H9 (cell line): ENCODE results near the gene OSBPL9. TPM values are rescaled to one million over a fixed set of nuclear protein-coding genes. Genes with fewer than 3 reads are reported as not detected.

ENCODE experiments used
- DNase-seq: peaks from one replicate; pipeline ENCODE4 v3.0.0-alpha.2; 2017
- H2AFZ ChIP-seq: one replicate; pipeline ENCODE4 v1.6.1; 2013; ENCODE audit warnings: mild to moderate bottlenecking, low read length, control low read depth, moderate library complexity
- H2AK5ac ChIP-seq: 2 replicates; pipeline ENCODE4 v1.6.1; 2013; ENCODE audit warnings: low read length, control low read depth, mixed read lengths; ENCODE audit not compliant: insufficient read length
- H2BK120ac ChIP-seq: one replicate; pipeline ENCODE4 v1.6.1; 2013; ENCODE audit warnings: low read depth, mild to moderate bottlenecking, low read length, control low read depth, inconsistent platforms; ENCODE audit not compliant: poor library complexity, severe bottlenecking
- H2BK12ac ChIP-seq: 2 replicates; pipeline ENCODE4 v1.6.1; 2013; ENCODE audit warnings: low read length, control low read depth, mixed read lengths, low read depth; ENCODE audit not compliant: insufficient read length
- H2BK15ac ChIP-seq: 2 replicates; pipeline ENCODE4 v1.6.1; 2013; ENCODE audit warnings: low read depth, low read length, control low read depth
- H2BK20ac ChIP-seq: one replicate; pipeline ENCODE4 v1.6.1; 2013; ENCODE audit warnings: low read depth, mild to moderate bottlenecking, low read length, control low read depth, inconsistent platforms; ENCODE audit not compliant: poor library complexity, severe bottlenecking
- H2BK5ac ChIP-seq: 2 replicates; pipeline ENCODE4 v1.6.1; 2013; ENCODE audit warnings: low read length, control low read depth, mixed read lengths; ENCODE audit not compliant: insufficient read length
- H3K14ac ChIP-seq: 2 replicates; pipeline ENCODE4 v1.6.1; 2013; ENCODE audit warnings: low read length, control low read depth; ENCODE audit not compliant: insufficient read depth
- H3K18ac ChIP-seq: 2 replicates; pipeline ENCODE4 v1.6.1; 2013; ENCODE audit warnings: low read depth, mild to moderate bottlenecking, mixed read lengths, low read length, control low read depth; ENCODE audit not compliant: insufficient read length
- H3K23ac ChIP-seq: 2 replicates; pipeline ENCODE4 v1.6.1; 2013; ENCODE audit warnings: low read length, control low read depth, mixed read lengths, low read depth; ENCODE audit not compliant: insufficient read length
- H3K23me2 ChIP-seq: 2 replicates; pipeline ENCODE4 v1.6.1; 2013; ENCODE audit warnings: low read depth, mild to moderate bottlenecking, mixed read lengths, low read length, control low read depth; ENCODE audit not compliant: insufficient read length, poor library complexity, severe bottlenecking
- H3K27ac ChIP-seq: 2 replicates; pipeline ENCODE4 v1.5.1; 2013; ENCODE audit warnings: low read length, control low read depth, mixed read lengths, low read depth; ENCODE audit not compliant: insufficient read length
- H3K27me3 ChIP-seq: 2 replicates; pipeline ENCODE4 v1.6.1; 2013; ENCODE audit warnings: low read length, control low read depth, inconsistent platforms; ENCODE audit not compliant: insufficient read depth
- H3K4ac ChIP-seq: 2 replicates; pipeline ENCODE4 v1.6.1; 2013; ENCODE audit warnings: low read depth, mild to moderate bottlenecking, control low read depth, inconsistent platforms, low read length, moderate library complexity
- H3K4me1 ChIP-seq: 2 replicates; pipeline ENCODE4 v1.6.1; 2013; ENCODE audit warnings: low read length, control low read depth, inconsistent platforms; ENCODE audit not compliant: insufficient read depth
- H3K4me2 ChIP-seq: 2 replicates; pipeline ENCODE4 v1.6.1; 2013; ENCODE audit warnings: low read length, control low read depth, mixed read lengths; ENCODE audit not compliant: insufficient read length, insufficient read depth
- H3K56ac ChIP-seq: 2 replicates; pipeline ENCODE4 v1.6.1; 2013; ENCODE audit warnings: low read depth, mild to moderate bottlenecking, mixed read lengths, low read length, control low read depth; ENCODE audit not compliant: insufficient read length
- H3K79me1 ChIP-seq: 2 replicates; pipeline ENCODE4 v1.6.1; 2013; ENCODE audit warnings: low read depth, mild to moderate bottlenecking, moderate library complexity, low read length, control low read depth, inconsistent platforms; ENCODE audit not compliant: insufficient read depth, poor library complexity, severe bottlenecking
- H3K79me2 ChIP-seq: 2 replicates; pipeline ENCODE4 v1.6.1; 2013; ENCODE audit warnings: low read length, control low read depth, inconsistent platforms; ENCODE audit not compliant: insufficient read depth
- H3K9ac ChIP-seq: 2 replicates; pipeline ENCODE4 v1.6.1; 2013; ENCODE audit warnings: low read length, control low read depth, mixed read lengths; ENCODE audit not compliant: insufficient read length; ENCODE audit errors: extremely low read depth
- H3K9me3 ChIP-seq: one replicate; pipeline ENCODE4 v1.6.1; 2013; ENCODE audit warnings: low read depth, low read length, inconsistent platforms; ENCODE audit not compliant: control insufficient read depth
- H3T11ph ChIP-seq: one replicate; pipeline ENCODE4 v1.6.1; 2013; ENCODE audit warnings: mild to moderate bottlenecking, low read length, control low read depth, inconsistent platforms
- H4K20me1 ChIP-seq: one replicate; pipeline ENCODE4 v1.6.1; 2013; ENCODE audit not compliant: control insufficient read depth, insufficient read length, insufficient read depth
- H4K5ac ChIP-seq: 2 replicates; pipeline ENCODE4 v1.6.1; 2013; ENCODE audit warnings: low read depth, mild to moderate bottlenecking, mixed read lengths, low read length, control low read depth; ENCODE audit not compliant: insufficient read length
- H4K8ac ChIP-seq: replicated peaks from 2 replicates; pipeline ENCODE4 v1.6.1; 2013; ENCODE audit warnings: low read length, control low read depth, mixed read lengths, low read depth; ENCODE audit not compliant: insufficient read length
- H4K91ac ChIP-seq: 2 replicates; pipeline ENCODE4 v1.6.1; 2013; ENCODE audit warnings: low read depth, mild to moderate bottlenecking, moderate library complexity, mixed read lengths, low read length, control low read depth; ENCODE audit not compliant: insufficient read length
- H3K27ac Mint-ChIP-seq, 3 experiments: 2 replicates in 2 of 3; 3 replicates in 1 of 3; pipeline ENCODE4 v1.8.0; 2020 to 2021; ENCODE audit warnings: mixed read lengths in 3 of 3, mild to moderate bottlenecking in 1 of 3, moderate library complexity in 1 of 3
- H3K27me3 Mint-ChIP-seq: 2 replicates; pipeline ENCODE4 v1.8.0; 2021; ENCODE audit warnings: low read depth, mild to moderate bottlenecking, moderate library complexity, mixed read lengths
- H3K36me3 Mint-ChIP-seq, 3 experiments: 2 replicates in 2 of 3; 3 replicates in 1 of 3; pipeline ENCODE4 v1.8.0; 2020 to 2021; ENCODE audit warnings: low read depth in 3 of 3, mixed read lengths in 3 of 3; ENCODE audit not compliant: insufficient read depth in 1 of 3
- H3K4me1 Mint-ChIP-seq, 2 experiments: 2 replicates each; pipeline ENCODE4 v1.8.0; 2020; ENCODE audit warnings: mixed read lengths in 2 of 2
- H3K4me3 Mint-ChIP-seq, 2 experiments: 2 replicates in 1 of 2; 3 replicates in 1 of 2; pipeline ENCODE4 v1.8.0; 2020 to 2021; ENCODE audit warnings: mild to moderate bottlenecking in 2 of 2, mixed read lengths in 2 of 2, moderate library complexity in 1 of 2
- H3K9me3 Mint-ChIP-seq, 2 experiments: 2 replicates in 1 of 2; 3 replicates in 1 of 2; pipeline ENCODE4 v1.8.0; 2020; ENCODE audit warnings: mild to moderate bottlenecking in 2 of 2, mixed read lengths in 2 of 2, moderate library complexity in 1 of 2
- WGBS: extraction: QIAGEN DNeasy Blood & Tissue Kit; methylation state at CpG from one replicate; pipeline ENCODE4 v1.1.7; 2013; ENCODE audit warnings: missing lambda C conversion rate, low lambda C conversion rate, mixed read lengths; ENCODE audit not compliant: insufficient read length; ENCODE audit errors: extremely low coverage; 5-methylcytosine and 5-hydroxymethylcytosine counted together
- total RNA-seq: library from RNA; stranded (reverse); gene quantifications from 2 replicates; pipeline ENCODE4 v1.2.1, GENCODE V29; 2021
- TF ChIP-seq, protein P1 (sequence below): fragments of 200-600 bp; sonication (generic); conservative IDR thresholded peaks from 3 replicates; pipeline ENCODE4 v1.8.0; 2021; ENCODE audit warnings: antibody characterized with exemption, mild to moderate bottlenecking

Gene OSBPL9
- total RNA-seq, 1 experiment from 2014 or later = 76.7 TPM

DNA sequence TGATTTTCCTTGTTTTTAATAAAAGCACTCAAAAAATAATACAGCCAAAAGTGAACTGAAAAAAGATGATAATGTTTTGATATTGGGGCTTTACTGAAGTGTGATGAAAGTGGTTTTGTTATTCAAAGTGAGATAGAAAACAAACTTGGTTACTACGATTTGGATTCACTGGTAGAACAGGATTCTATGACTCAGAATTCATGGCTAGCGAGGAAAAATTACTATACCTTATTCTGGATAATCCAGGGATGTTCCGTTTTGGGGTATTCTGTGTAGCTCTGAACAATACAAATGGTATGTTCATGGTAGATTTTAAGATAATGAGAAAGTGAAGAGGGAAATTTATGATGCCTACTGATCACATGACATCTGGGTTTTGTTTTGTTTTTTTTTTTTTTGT is 144.0 kb downstream of the OSBPL9 start:
- TF ChIP-seq, protein P1, sequence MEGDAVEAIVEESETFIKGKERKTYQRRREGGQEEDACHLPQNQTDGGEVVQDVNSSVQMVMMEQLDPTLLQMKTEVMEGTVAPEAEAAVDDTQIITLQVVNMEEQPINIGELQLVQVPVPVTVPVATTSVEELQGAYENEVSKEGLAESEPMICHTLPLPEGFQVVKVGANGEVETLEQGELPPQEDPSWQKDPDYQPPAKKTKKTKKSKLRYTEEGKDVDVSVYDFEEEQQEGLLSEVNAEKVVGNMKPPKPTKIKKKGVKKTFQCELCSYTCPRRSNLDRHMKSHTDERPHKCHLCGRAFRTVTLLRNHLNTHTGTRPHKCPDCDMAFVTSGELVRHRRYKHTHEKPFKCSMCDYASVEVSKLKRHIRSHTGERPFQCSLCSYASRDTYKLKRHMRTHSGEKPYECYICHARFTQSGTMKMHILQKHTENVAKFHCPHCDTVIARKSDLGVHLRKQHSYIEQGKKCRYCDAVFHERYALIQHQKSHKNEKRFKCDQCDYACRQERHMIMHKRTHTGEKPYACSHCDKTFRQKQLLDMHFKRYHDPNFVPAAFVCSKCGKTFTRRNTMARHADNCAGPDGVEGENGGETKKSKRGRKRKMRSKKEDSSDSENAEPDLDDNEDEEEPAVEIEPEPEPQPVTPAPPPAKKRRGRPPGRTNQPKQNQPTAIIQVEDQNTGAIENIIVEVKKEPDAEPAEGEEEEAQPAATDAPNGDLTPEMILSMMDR = no peak

More for the DNA sequence above, 144.0 kb downstream of the OSBPL9 start:
- WGBS = no CpG with 5 or more reads among the region's 3 CpGs
- Histone ChIP-seq H2BK20ac (no peak overlapping the region), H3K27ac (no peak overlapping the region), H3K56ac (no peak overlapping the region), H3K4me2 (no peak overlapping the region), H3K14ac (no peak overlapping the region), H4K91ac (no peak overlapping the region), H3K23ac (no peak overlapping the region), H3K79me1 (no peaks in the 10 kb centered on the region), H3K79me2 (no peaks in the 10 kb centered on the region), H3K23me2 (no peaks in the 10 kb centered on the region), H2BK120ac (no peak overlapping the region), H3T11ph (no peak overlapping the region), H4K5ac (no peak overlapping the region), H3K18ac (no peak overlapping the region), H2AFZ (no peak overlapping the region), H3K9me3 (no peaks in the 10 kb centered on the region), H2BK12ac (no peak overlapping the region), H3K4me1 (no peaks in the 10 kb centered on the region), H4K8ac (no peak overlapping the region), H3K9ac (no peak overlapping the region), H2AK5ac (no peak overlapping the region), H4K20me1 (no peaks in the 10 kb centered on the region), H2BK15ac (no peak overlapping the region), H3K27me3 (no peaks in the 10 kb centered on the region), H3K4ac (no peak overlapping the region), H2BK5ac (no peak overlapping the region)
- Mint-ChIP-seq H3K4me1 (no peaks in the 10 kb centered on the region), H3K27me3 (no peaks in the 10 kb centered on the region), H3K9me3 (no peaks in the 10 kb centered on the region), H3K27ac (no peak overlapping the region), H3K4me3 (no peak overlapping the region), H3K36me3 (peaks cover 0 to 27% (median 16%) of the 10 kb centered on the region in 3 experiments; a peak in 5 of 7 replicates)
- DNase-seq = no peak
